Nephron progenitor cell (in vitro differentiated cells): ENCODE measurements around the gene CD300LB.

Experiments
- DNase-seq: peaks from one replicate; pipeline ENCODE4 v3.0.0; 2021
- H3K27ac Mint-ChIP-seq: 2 replicates; pipeline ENCODE4 v1.8.0; 2021; ENCODE audit warnings: mild to moderate bottlenecking, moderate library complexity, mixed read lengths
- H3K27me3 Mint-ChIP-seq: 2 replicates; pipeline ENCODE4 v1.8.0; 2021; ENCODE audit warnings: mild to moderate bottlenecking, low read depth, mixed read lengths; ENCODE audit not compliant: poor library complexity
- H3K36me3 Mint-ChIP-seq: 2 replicates; pipeline ENCODE4 v1.8.0; 2021; ENCODE audit warnings: low read depth, mixed read lengths
- H3K4me1 Mint-ChIP-seq: 2 replicates; pipeline ENCODE4 v1.8.0; 2021; ENCODE audit warnings: mixed read lengths
- H3K4me3 Mint-ChIP-seq: 2 replicates; pipeline ENCODE4 v1.8.0; 2021; ENCODE audit warnings: mild to moderate bottlenecking, moderate library complexity, mixed read lengths
- H3K9me3 Mint-ChIP-seq: 2 replicates; pipeline ENCODE4 v1.8.0; 2021; ENCODE audit warnings: mild to moderate bottlenecking, moderate library complexity, mixed read lengths
- CTCF ChIP-seq: fragments of 200-600 bp; sonication (generic); IDR thresholded peaks from 2 replicates; pipeline ENCODE4 v1.5.0; 2021; ENCODE audit warnings: antibody characterized with exemption

CD300LB gene

GRCh38 chr17:74542727-74543383 lies 11.6 kb upstream of the CD300LB start:
- Mint-ChIP-seq H3K4me1 (peaks cover 10% of the 10 kb centered on the region), H3K27ac (no peak overlapping the region), H3K27me3 (peaks cover 39% of the 10 kb centered on the region), H3K36me3 (no peaks in the 10 kb centered on the region), H3K4me3 (no peak overlapping the region), H3K9me3 (no peaks in the 10 kb centered on the region)
- TF ChIP-seq CTCF: no peak
- DNase-seq: no peak

- Mint-ChIP-seq H3K36me3 (no peaks in the 10 kb centered on the region), H3K27me3 (peaks cover 45% of the 10 kb centered on the region), H3K4me1 (peaks cover 10% of the 10 kb centered on the region), H3K27ac (no peak overlapping the region), H3K4me3 (no peak overlapping the region), H3K9me3 (no peaks in the 10 kb centered on the region)
- DNase-seq: no peak
- TF ChIP-seq CTCF: no peak
Measured at GRCh38 chr17:74542166-74542565, 10.9 kb upstream of the CD300LB start.

- no peak for TF ChIP-seq CTCF
- H3K27ac Mint-ChIP-seq: peak overlapping the region; percentile 72
- peaks cover 10% of the 10 kb centered on the region for H3K4me1 Mint-ChIP-seq
- H3K36me3 Mint-ChIP-seq: no peaks in the 10 kb centered on the region
- no peak overlapping the region for H3K4me3 Mint-ChIP-seq
- no peaks in the 10 kb centered on the region for H3K9me3 Mint-ChIP-seq
- H3K27me3 Mint-ChIP-seq: peaks cover 51% of the 10 kb centered on the region
- DNase-seq: no peak
Measured at GRCh38 chr17:74541176-74542111, 10.2 kb upstream of the CD300LB start.

- peaks cover 64% of the 10 kb centered on the region for H3K27me3 Mint-ChIP-seq
- no peak for TF ChIP-seq CTCF
- no peaks in the 10 kb centered on the region for H3K36me3 Mint-ChIP-seq
- H3K4me1 Mint-ChIP-seq: no peaks in the 10 kb centered on the region
- no peak overlapping the region for H3K4me3 Mint-ChIP-seq
- H3K27ac Mint-ChIP-seq: no peak overlapping the region
- DNase-seq: no peak
- H3K9me3 Mint-ChIP-seq: peaks cover 11% of the 10 kb centered on the region
Measured at GRCh38 chr17:74539281-74539820, 8.1 kb upstream of the CD300LB start.

GRCh38 chr17:74536890-74537289 lies 5.6 kb upstream of the CD300LB start:
- Mint-ChIP-seq H3K27me3 (peaks cover 59% of the 10 kb centered on the region), H3K27ac (no peak overlapping the region), H3K36me3 (no peaks in the 10 kb centered on the region), H3K9me3 (peaks cover 19% of the 10 kb centered on the region), H3K4me3 (no peak overlapping the region), H3K4me1 (no peaks in the 10 kb centered on the region)
- TF ChIP-seq CTCF: no peak
- DNase-seq: no peak
